Choroid plexus epithelial cell (primary cell): ENCODE measurements around the gene PPM1L.

Experiments used
- DNase-seq: peaks from one replicate; pipeline ENCODE4 v3.0.0-alpha.2; 2010; ENCODE audit warnings: low read depth
- H3K4me3 ChIP-seq: 2 replicates; pipeline ENCODE4 v1.5.1; 2011; ENCODE audit warnings: low read depth, mild to moderate bottlenecking, control low read depth, low read length, moderate library complexity
- TF ChIP-seq, protein P1 (sequence below): conservative IDR thresholded peaks from 2 replicates; pipeline ENCODE4 v1.5.1; 2011; ENCODE audit warnings: low read depth, mild to moderate bottlenecking, control low read depth, inconsistent platforms, low read length, moderate library complexity

The PPM1L gene

GRCh38 chr3:160778480-160778879, 22.4 kb downstream of the PPM1L start:
- H3K4me3 ChIP-seq: no peak overlapping the region

GRCh38 chr3:160779040-160779439, 23.0 kb downstream of the PPM1L start:
- DNase-seq: no peak
- H3K4me3 ChIP-seq: no peak overlapping the region
- TF ChIP-seq, protein P1, sequence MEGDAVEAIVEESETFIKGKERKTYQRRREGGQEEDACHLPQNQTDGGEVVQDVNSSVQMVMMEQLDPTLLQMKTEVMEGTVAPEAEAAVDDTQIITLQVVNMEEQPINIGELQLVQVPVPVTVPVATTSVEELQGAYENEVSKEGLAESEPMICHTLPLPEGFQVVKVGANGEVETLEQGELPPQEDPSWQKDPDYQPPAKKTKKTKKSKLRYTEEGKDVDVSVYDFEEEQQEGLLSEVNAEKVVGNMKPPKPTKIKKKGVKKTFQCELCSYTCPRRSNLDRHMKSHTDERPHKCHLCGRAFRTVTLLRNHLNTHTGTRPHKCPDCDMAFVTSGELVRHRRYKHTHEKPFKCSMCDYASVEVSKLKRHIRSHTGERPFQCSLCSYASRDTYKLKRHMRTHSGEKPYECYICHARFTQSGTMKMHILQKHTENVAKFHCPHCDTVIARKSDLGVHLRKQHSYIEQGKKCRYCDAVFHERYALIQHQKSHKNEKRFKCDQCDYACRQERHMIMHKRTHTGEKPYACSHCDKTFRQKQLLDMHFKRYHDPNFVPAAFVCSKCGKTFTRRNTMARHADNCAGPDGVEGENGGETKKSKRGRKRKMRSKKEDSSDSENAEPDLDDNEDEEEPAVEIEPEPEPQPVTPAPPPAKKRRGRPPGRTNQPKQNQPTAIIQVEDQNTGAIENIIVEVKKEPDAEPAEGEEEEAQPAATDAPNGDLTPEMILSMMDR: no peak

More at GRCh38 chr3:160778480-160778879, 22.4 kb downstream of the PPM1L start:
- DNase-seq: no peak
- TF ChIP-seq, protein P1: no peak

DNA sequence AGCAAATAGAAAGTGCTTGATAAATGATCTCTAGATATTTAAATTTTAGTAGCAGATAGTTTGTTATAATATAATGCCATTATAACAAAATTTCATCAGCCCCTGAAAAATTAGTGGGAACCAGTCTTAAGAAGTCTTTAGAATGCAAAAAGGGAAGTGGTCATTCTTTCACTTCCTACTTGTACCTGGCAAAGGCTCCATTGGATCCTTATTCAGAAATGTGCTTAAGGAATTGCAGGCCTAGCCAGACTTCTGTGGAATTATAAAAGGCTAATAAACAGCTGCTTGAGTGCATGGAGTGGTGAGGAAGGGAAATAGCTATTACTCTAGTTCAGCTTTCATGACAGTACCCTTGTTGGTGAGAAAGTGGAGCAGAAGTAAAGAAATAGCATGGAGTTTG, 24.2 kb downstream of the PPM1L start:
- no peak overlapping the region for H3K4me3 ChIP-seq
- no peak for DNase-seq
- TF ChIP-seq, protein P1: no peak

DNA sequence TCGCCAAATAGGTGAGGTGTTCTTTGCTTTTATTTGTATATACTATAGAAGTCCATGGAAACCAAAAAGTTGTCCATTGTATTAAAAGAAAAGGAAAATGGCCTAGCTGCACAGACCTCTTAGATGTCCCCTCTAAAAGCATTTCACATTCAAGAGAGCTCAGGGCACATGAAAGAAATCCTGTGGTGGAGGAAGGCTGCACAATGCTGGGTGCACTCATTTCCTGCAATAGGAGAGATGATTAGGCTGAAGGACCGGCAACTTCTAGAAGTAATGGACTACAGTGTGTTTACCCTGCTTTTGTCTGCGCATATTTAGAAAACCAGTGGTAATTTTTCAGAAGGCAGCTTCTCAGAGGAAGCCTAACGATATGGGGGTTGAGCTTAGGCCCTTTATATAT, 25.4 kb downstream of the PPM1L start:
- H3K4me3 ChIP-seq: no peak overlapping the region
- TF ChIP-seq, protein P1: no peak
- DNase-seq: no peak

- TF ChIP-seq, protein P1: no peak
- H3K4me3 ChIP-seq: no peak overlapping the region
These were observed 25.8 kb downstream of the PPM1L start for GRCh38 chr3:160781863-160782262.

GRCh38 chr3:160784853-160785252, 28.8 kb downstream of the PPM1L start:
- DNase-seq: no peak
- no peak overlapping the region for H3K4me3 ChIP-seq
- TF ChIP-seq, protein P1: no peak

More at GRCh38 chr3:160781863-160782262, 25.8 kb downstream of the PPM1L start:
- DNase-seq: no peak

DNA sequence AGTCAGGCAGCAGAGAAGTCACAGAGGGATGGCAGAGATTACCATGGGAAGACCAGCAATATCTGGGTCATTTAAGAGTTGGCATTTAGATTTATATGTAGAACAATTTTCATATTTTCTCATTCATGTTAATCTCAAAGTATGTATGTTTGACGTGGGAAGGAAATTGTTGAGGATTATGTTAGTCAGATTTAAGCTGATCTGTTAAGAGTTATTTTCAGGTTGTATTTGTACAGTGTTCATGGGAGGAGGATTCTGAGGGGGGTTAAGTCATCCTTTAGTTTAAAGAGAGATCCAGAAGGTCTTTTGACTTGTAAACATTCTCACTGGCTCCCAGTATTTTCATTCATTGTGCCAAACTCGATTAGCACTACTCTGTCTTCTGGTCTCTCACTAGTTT, 34.7 kb downstream of the PPM1L start:
- TF ChIP-seq, protein P1: no peak
- no peak for DNase-seq
- no peak overlapping the region for H3K4me3 ChIP-seq
